CD1c-positive myeloid dendritic cell (primary cell): Measurements from ENCODE around the gene CLDN7.

Experiments
- DNase-seq: peaks from one replicate; pipeline ENCODE4 v3.0.0-alpha.2; 2016; ENCODE audit errors: extremely low spot score

Gene CLDN7

DNA sequence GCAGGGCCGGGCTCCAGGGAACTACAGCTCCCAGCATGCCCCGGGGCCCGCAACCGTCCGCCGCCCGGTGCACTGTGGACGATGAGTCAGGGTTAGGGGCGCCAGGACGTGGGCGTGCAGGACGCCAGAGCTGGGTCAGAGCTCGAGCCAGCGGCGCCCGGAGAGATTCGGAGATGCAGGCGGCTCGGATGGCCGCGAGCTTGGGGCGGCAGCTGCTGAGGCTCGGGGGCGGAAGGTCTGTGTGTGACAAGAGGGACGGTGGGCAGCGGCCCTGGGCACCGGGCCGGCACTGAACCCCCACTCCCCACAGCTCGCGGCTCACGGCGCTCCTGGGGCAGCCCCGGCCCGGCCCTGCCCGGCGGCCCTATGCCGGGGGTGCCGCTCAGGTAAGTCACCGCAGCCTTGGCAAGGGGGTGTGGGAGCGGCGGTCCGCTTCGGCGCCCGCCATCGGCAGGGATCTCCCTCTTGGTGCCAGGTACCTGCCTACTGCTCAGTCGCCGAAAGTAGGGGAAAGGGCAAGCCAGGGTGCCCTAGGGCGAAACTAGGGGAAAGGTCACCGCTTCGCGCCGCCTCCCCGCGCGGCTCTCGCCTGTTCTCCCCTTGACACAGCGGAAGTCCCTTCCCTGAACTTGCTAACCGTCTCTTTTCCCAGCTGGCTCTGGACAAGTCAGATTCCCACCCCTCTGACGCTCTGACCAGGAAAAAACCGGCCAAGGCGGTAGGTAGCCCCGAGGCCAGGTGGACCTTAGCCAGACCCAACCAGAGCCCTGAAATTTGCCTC is 42.3 kb downstream of the CLDN7 start, which contains the start of the genes ACADVL and DLG4:
Gene ACADVL (plus strand): TSS at position 127 of the 781 bp plus-strand sequence. CDS start 47 bp downstream, at position 174.
Gene DLG4 (minus strand): TSS at position 25 of the 781 bp plus-strand sequence.
- peak; percentile 90 for DNase-seq

DNA sequence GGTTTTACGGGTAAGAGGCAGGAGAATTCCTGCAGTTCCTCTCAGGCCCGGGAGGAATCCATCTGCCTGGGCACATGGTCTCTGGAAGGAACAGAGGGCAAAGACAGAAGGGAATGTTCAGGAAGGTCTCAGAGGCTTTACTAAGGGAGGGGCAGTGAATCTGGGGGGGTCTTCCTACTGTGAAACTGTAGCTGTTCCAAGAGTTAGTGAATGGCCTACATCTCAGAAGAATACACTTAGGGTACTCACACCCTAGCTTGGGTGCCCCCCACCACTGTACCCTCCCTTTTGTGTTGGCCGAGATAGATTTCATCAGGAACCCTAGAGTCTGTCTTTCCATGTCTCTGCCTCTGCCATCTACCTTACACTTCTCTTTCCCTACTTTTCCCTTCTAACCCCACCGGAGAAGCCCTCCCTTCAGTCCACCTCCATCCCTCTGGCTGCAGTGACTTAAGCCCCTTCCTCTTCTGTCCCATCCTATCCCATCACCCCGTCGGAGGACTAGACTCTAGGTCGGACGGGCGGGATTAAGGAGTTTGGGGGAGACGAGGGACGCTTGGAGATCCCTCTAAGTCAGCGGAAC is 43.0 kb downstream of the CLDN7 start:
- DNase-seq = no peak

DNA sequence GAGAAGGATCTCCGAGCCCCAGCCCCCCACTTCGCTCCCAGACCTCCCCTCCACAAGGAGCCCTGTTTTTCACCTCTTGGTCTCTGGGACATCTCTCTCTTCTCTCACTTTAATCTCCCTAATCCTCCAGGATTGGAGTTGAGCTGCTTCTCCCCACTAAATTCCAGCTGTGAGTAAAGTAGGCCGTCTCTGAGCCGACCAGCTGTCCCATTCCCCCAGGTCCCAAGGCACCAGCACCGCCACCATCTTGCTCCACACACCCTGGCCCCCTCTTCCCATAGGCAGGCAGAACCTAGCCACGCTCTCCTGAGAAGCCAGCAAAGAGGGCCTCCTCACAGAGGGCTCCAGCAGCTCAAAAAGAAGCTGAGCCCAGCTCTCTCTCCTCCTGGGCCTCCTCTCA is 43.5 kb downstream of the CLDN7 start:
- no peak for DNase-seq

- no peak for DNase-seq
These were observed 44.1 kb downstream of the CLDN7 start for GRCh38 chr17:7218166-7218565.

GRCh38 chr17:7217113-7217987 is 44.9 kb downstream of the CLDN7 start:
- DNase-seq = peak; percentile 50

DNA sequence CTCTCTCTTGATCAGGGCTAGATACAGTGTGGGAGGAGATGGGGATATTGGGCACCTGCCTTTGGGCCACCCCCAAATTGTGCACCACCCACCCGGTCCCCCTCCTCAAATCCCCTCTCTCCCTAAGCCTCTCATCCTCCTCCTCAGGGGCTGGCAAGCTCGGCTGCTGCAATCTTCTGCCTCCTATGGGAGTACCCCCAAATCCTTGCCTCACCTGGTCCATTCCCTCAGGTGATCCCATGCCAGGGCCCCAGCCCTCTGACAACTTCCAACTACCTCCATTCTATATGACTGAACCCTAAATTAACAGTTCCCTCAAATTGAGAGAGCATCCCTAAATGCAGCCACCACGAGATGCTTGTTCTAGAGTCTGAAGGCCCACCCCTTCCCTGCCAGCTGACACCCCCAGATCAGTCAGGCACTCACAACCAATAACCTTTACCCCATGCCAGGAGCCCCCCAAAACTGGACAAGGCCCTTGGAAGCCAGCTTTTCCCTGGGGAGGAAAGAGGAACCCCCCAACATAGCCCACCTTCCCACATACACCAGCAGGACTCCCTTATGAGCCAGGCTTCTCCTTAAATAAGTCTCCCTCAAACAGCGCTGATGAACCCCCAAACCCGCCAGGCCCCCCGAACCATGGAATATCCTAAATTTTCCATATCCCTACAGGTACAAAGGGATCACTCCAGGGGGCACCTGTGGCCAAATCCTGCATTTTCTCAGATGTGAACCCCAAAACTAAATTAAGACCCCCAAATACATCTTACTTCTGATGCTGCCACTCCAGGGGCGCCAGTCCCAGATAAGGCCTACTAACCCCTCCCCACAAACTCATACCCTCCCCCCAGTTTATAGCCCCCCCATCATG is 45.8 kb downstream of the CLDN7 start:
- DNase-seq = no peak

DNA sequence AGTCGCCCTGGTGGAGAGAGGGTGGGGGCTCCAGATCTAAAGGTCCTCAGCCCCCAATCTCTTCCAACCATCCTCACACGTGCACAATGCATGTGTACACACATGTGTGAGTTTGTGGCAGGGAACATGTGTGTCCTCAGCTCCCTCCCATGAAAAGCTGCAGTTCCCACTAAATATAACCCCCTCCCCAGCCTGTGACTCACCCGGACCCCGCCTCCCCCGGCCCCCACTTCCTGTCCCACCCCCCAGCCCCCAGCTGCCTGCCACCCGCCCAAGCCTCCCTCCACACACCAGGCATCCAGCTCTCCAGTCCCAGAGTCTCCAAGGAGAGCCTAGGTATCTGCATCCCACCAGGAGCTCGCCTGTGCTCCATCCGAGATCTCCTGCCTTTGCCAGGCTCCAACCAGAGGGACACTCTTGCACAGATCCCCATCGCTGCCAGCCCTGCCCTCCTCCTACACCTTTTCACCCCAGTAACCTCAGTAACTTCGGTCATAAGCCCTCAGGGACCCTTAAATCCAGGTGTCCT is 46.6 kb downstream of the CLDN7 start:
- DNase-seq = no peak

GRCh38 chr17:7215136-7215638 is 47.1 kb downstream of the CLDN7 start:
- no peak for DNase-seq

DNA sequence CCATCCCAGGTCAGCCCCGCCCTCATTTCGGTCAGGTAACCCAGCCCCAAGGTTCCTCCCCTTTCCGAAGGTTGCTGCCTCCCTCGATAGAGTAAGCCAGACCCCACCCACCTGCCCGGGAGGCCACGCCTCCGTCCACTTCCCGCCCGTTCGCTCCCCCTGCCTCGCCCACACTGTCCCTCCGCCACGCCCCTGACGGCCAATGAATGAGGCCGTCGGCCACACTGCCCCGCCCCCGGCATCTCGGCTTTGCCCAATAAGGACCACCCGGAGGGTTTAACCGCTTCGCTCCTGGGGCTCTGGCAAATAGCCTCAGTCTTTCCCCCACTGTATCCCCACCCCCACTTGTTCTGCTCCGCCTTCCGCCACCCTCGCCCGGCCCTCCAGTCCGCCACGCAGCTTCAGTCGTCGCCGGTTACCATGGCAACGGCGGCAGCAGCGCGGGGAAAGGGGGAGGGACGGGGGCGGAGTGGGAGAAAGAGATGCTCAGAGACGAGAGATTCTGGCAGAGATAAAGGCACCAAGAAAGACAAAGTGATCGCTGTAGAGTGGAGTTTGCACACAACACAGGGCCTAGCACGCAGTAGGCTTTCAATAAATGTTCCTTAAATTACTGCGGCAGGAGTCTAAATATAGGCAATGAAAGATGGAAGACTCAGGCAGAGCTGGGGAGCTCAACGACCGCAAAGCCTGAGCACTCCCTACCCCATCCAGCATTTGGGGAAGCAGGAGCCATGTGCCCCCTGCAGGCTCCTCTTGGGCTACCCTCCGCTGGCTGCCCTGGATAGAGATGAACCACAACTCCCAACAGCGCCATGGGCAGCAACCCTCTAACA is 47.8 kb downstream of the CLDN7 start:
- peak; percentile 95 for DNase-seq

GRCh38 chr17:7213895-7214299 is 48.4 kb downstream of the CLDN7 start:
- peak; percentile 89 for DNase-seq

- DNase-seq = no peak
These were observed 50.6 kb downstream of the CLDN7 start for GRCh38 chr17:7211491-7212273.
